ENCODE measurements around the gene ADAM17.

DNA sequence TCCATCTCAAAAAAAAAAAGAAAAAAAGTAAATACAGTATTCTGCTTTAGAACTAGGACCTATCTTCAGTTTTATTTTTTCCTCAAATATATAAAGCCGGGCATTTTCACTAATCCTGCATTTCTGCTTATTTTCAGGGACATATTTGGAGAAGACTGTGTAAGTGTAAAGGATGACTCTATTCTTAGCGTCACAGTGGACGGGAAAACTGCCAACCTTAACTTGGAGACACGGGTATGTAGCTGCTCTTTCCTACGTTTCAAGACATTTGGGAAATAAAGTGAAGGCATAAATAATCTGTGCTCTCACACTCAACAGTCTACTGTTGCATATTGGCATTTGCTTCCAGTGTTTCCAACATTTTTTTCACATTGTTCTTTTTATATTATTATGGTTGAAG lies 84.4 kb downstream of the ADAM17 start:
- TF ChIP-seq, protein P1, sequence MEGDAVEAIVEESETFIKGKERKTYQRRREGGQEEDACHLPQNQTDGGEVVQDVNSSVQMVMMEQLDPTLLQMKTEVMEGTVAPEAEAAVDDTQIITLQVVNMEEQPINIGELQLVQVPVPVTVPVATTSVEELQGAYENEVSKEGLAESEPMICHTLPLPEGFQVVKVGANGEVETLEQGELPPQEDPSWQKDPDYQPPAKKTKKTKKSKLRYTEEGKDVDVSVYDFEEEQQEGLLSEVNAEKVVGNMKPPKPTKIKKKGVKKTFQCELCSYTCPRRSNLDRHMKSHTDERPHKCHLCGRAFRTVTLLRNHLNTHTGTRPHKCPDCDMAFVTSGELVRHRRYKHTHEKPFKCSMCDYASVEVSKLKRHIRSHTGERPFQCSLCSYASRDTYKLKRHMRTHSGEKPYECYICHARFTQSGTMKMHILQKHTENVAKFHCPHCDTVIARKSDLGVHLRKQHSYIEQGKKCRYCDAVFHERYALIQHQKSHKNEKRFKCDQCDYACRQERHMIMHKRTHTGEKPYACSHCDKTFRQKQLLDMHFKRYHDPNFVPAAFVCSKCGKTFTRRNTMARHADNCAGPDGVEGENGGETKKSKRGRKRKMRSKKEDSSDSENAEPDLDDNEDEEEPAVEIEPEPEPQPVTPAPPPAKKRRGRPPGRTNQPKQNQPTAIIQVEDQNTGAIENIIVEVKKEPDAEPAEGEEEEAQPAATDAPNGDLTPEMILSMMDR (IDR thresholded peaks at IDR 0.05), result no peak
- TF ChIP-seq POLR2A (IDR thresholded peaks at IDR 0.05) (no peak), EP300 (IDR thresholded peaks at IDR 0.05) (no peak)
